B cell (primary cell): Measurements from ENCODE around the gene TNFAIP8L2. TPM values are rescaled to one million over a fixed set of nuclear protein-coding genes. Genes with fewer than 3 reads are reported as not detected.

Experiments
- ATAC-seq: fragments of 200-7000 bp; cut with Tn5 transposase; one replicate; pipeline ENCODE4 v1.10.0; 2021; ENCODE audit warnings: low read depth, mild to moderate bottlenecking, moderate number of reproducible peaks, moderate library complexity
- CTCF ChIA-PET: fragments of 350-600 bp; sonication (Branson Sonifier 250); formaldehyde crosslinking; loops from one replicate; lab custom pipeline; 2021; ENCODE audit warnings: antibody characterized with exemption, inconsistent platforms; lab: Charles Lee
- POLR2A ChIA-PET: fragments of 350-600 bp; sonication (Branson Sonifier 250); formaldehyde crosslinking; loops from one replicate; lab custom pipeline; 2021; ENCODE audit warnings: antibody characterized with exemption; lab: Charles Lee
- DNase-seq: peaks from one replicate; pipeline ENCODE4 v3.0.0; 2013
- H2AFZ ChIP-seq: 2 replicates; pipeline ENCODE4 v1.6.1; 2012; ENCODE audit warnings: mild to moderate bottlenecking, low read depth, low read length; ENCODE audit not compliant: insufficient read depth, poor library complexity, severe bottlenecking
- H3K27ac ChIP-seq, 2 donors: 1 replicate in 1 of 2; 2 replicates in 1 of 2; pipeline ENCODE4 v1.5.1; 2012 to 2013; ENCODE audit warnings: low read length in 2 of 2, mild to moderate bottlenecking in 2 of 2, moderate library complexity in 1 of 2
- H3K27me3 ChIP-seq, 4 experiments: fragments of 200-600 bp in 1 of 4; sonication (generic) in 1 of 4; replicated peaks in 1 of 4; 1 replicate in 2 of 4; 2 replicates in 2 of 4; pipeline versions ENCODE4 v1.6.1 to v1.7.0; 2013 to 2016; ENCODE audit warnings: low read length in 3 of 4, mild to moderate bottlenecking in 2 of 4, mixed read lengths in 1 of 4, moderate library complexity in 1 of 4; ENCODE audit not compliant: insufficient read depth in 4 of 4, control insufficient read depth in 3 of 4; ENCODE audit errors: control extremely low read depth in 1 of 4
- H3K36me3 ChIP-seq, 2 experiments: replicated peaks in 1 of 2; 1 replicate in 1 of 2; 2 replicates in 1 of 2; pipeline versions ENCODE4 v1.6.1 to v1.7.1; 2013; ENCODE audit warnings: low read length in 1 of 2; ENCODE audit not compliant: insufficient read depth in 2 of 2, control insufficient read depth in 1 of 2; ENCODE audit errors: control extremely low read depth in 1 of 2, extremely low read depth in 1 of 2
- H3K4me1 ChIP-seq, 2 donors: fragments of 200-600 bp in 1 of 2; sonication (generic) in 1 of 2; 1 replicate in 1 of 2; 2 replicates in 1 of 2; pipeline versions ENCODE4 v1.5.1 to v1.6.1; 2013 to 2017; ENCODE audit warnings: low read length in 2 of 2; ENCODE audit not compliant: control insufficient read depth in 2 of 2, insufficient read depth in 2 of 2
- H3K4me2 ChIP-seq: replicated peaks from 2 replicates; pipeline ENCODE3; 2012; ENCODE audit warnings: mild to moderate bottlenecking, low read depth, low read length; ENCODE audit not compliant: poor library complexity, severe bottlenecking
- H3K4me3 ChIP-seq, 5 experiments: fragments of 200-600 bp in 1 of 5; sonication (generic) in 1 of 5; 1 replicate in 3 of 5; 2 replicates in 2 of 5; pipeline versions ENCODE4 v1.5.1 to v1.7.0; 2011 to 2016; ENCODE audit warnings: low read length in 4 of 5, mild to moderate bottlenecking in 4 of 5, low read depth in 2 of 5, control low read depth in 1 of 5, moderate library complexity in 1 of 5; ENCODE audit not compliant: insufficient read depth in 1 of 5; ENCODE audit errors: control extremely low read depth in 1 of 5, extremely low read depth in 1 of 5
- H3K79me2 ChIP-seq: fragments of 200-600 bp; sonication (generic); one replicate; pipeline ENCODE4 v1.6.0; 2016; ENCODE audit warnings: low read length; ENCODE audit not compliant: control insufficient read depth, insufficient read depth
- H3K9ac ChIP-seq: fragments of 200-600 bp; sonication (generic); 2 replicates; pipeline ENCODE4 v1.6.1; 2017; ENCODE audit warnings: mild to moderate bottlenecking, low read length, moderate library complexity
- H3K9me3 ChIP-seq, 3 donors: one replicate each; pipeline versions ENCODE4 v1.6.1 to v1.7.1; 2013; ENCODE audit warnings: low read length in 2 of 3; ENCODE audit not compliant: control insufficient read depth in 2 of 3, insufficient read depth in 1 of 3; ENCODE audit errors: control extremely low read depth in 1 of 3
- H4K20me1 ChIP-seq: 2 replicates; pipeline ENCODE4 v1.6.0; 2012; ENCODE audit warnings: mild to moderate bottlenecking, low read length; ENCODE audit not compliant: insufficient read depth, control insufficient read depth, poor library complexity, severe bottlenecking
- H3K27ac Mint-ChIP-seq: one replicate; pipeline ENCODE4 v1.8.0; 2021; ENCODE audit warnings: mixed read lengths
- H3K27me3 Mint-ChIP-seq: one replicate; pipeline ENCODE4 v1.8.0; 2021; ENCODE audit warnings: mixed read lengths
- H3K4me1 Mint-ChIP-seq: one replicate; pipeline ENCODE4 v1.8.0; 2021; ENCODE audit warnings: mixed read lengths
- H3K4me3 Mint-ChIP-seq: one replicate; pipeline ENCODE4 v1.8.0; 2021; ENCODE audit warnings: mixed read lengths
- H3K9me3 Mint-ChIP-seq: one replicate; pipeline ENCODE4 v1.8.0; 2022; ENCODE audit warnings: mixed read lengths; ENCODE audit not compliant: insufficient read depth
- EZH2 ChIP-seq: IDR thresholded peaks from 2 replicates; pipeline ENCODE4 v1.6.1; 2012; ENCODE audit warnings: borderline replicate concordance, low read depth, mild to moderate bottlenecking, moderate library complexity, low read length; ENCODE audit not compliant: insufficient read depth, poor library complexity, severe bottlenecking
- WGBS: methylation state at CpG from one replicate; pipeline ENCODE4 v1.1.5; 2013; ENCODE audit warnings: missing lambda C conversion rate; ENCODE audit not compliant: insufficient coverage; 5-methylcytosine and 5-hydroxymethylcytosine counted together
- intact Hi-C: fragments of 100-400 bp; cut with micrococcal nuclease; formaldehyde crosslinking; loops from one replicate; pipeline ENCODE4 v1.10.0; 2022
- polyA plus RNA-seq: library from polyadenylated mRNA; depleted of rRNA; stranded (reverse); fragments of >200 nt; gene quantifications from 2 replicates; pipeline ENCODE4 v1.2.3, GENCODE V29; 2012
- total RNA-seq, 2 donors: library from RNA; stranded (reverse); fragments of 120-200 nt in 1 of 2; gene quantifications; 1 replicate in 1 of 2; 2 replicates in 1 of 2; pipeline versions ENCODE4 v1.2.3 to v1.2.4, GENCODE V29; 2013 to 2022
- TF ChIP-seq, protein P1 (sequence below): fragments of 200-600 bp; IDR thresholded peaks from one replicate; pipeline ENCODE4 v1.8.0; 2022; ENCODE audit warnings: antibody characterized with exemption, mild to moderate bottlenecking

The TNFAIP8L2 gene
- total and polyA plus RNA-seq, 2 donors (not counting 1 experiment from before 2014, with no cell fraction given): 9.1 to 14.9 TPM

DNA sequence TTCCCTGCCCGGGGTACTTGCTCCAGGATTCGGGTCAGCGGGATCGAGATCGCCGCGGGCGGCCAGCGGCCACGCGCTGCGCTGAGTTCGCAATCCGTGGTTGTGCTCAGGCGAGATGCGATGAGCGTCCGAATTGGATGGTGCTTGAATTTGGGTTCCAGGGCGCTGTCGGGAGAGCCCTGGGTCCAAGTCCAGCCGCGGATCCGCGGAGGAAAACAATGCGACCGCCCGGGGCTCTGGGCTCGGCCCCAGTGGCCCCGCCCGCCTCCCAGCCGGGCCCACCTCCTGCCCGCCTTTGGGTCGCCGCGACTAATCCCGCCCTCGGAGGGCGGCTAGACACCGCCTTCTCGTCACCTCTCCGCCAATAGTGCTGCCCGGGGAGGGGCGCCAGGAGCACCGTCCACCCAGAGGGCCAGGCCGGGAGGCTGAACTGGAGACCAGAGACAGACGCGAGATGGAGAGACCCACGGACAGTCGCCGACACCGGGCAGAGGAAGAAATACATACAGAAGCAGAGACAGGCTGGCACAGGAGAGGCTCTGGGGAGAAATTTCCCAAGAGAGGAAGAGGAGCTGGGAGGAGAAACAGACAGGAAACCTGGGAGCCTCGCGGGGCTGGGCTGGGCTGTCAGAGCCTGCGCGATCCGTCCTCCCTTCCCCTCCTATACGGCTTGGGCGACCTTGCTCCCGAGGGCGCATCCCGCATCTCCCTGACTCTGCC, 9.9 kb upstream of the TNFAIP8L2 start, which contains the start of gene SEMA6C:
Gene SEMA6C (minus strand): TSS at position 220 of the 720 bp plus-strand sequence. CDS start 4,010 bp downstream, outside the sequence.
- H3K9ac ChIP-seq: peak within 1 kb of the TSS; percentile 85
- no peaks in the 10 kb centered on the region for H3K9me3 Mint-ChIP-seq
- no peaks in the 10 kb centered on the region for H3K36me3 ChIP-seq
- peaks cover 23% of the 10 kb centered on the region for H3K4me1 Mint-ChIP-seq
- H4K20me1 ChIP-seq: no peaks in the 10 kb centered on the region
- POLR2A ChIA-PET: no interaction called here
- peak within 1 kb of the TSS; percentile 20 for H3K27ac Mint-ChIP-seq
- H3K79me2 ChIP-seq: no peaks in the 10 kb centered on the region
- peak within 1 kb of the TSS; percentile 98 for H3K4me2 ChIP-seq
- H3K4me3 ChIP-seq: peak within 1 kb of the TSS; percentile 59 to 86 (median 84)
- H3K4me1 ChIP-seq: peaks cover 15 to 19% of the 10 kb centered on the region in 2 donors
- peaks cover 9% of the 10 kb centered on the region for H3K27me3 Mint-ChIP-seq
- WGBS: under 1% methylated on average over 59 of the region's 61 CpGs
- CTCF ChIA-PET: interaction anchor here (1.2 to 2.2 kb wide), 3 partner anchors 11 to 76 kb away, joined by 3 to 12 read pairs (median 12); partner anchors contain the start of genes GABPB2 and TNFAIP8L2
- ATAC-seq (peak; percentile 100), DNase-seq (peak; percentile 86)
- H3K27ac ChIP-seq: peak within 1 kb of the TSS in 1 of 2 donors; percentile 43
- intact Hi-C loops: loop anchor here (1.0 to 2.0 kb wide), 5 partner anchors 10 to 167 kb away; partner anchors contain the start of genes GABPB2, SCNM1 and TNFAIP8L2
- peak within 1 kb of the TSS; percentile 94 for H3K4me3 Mint-ChIP-seq
- peaks cover 0 to 20% (median 8%) of the 10 kb centered on the region in 4 experiments for H3K27me3 ChIP-seq
- peaks cover 0 to 8% (median 0%) of the 10 kb centered on the region in 3 donors for H3K9me3 ChIP-seq
- no peak for TF ChIP-seq EZH2
- TF ChIP-seq, protein P1, sequence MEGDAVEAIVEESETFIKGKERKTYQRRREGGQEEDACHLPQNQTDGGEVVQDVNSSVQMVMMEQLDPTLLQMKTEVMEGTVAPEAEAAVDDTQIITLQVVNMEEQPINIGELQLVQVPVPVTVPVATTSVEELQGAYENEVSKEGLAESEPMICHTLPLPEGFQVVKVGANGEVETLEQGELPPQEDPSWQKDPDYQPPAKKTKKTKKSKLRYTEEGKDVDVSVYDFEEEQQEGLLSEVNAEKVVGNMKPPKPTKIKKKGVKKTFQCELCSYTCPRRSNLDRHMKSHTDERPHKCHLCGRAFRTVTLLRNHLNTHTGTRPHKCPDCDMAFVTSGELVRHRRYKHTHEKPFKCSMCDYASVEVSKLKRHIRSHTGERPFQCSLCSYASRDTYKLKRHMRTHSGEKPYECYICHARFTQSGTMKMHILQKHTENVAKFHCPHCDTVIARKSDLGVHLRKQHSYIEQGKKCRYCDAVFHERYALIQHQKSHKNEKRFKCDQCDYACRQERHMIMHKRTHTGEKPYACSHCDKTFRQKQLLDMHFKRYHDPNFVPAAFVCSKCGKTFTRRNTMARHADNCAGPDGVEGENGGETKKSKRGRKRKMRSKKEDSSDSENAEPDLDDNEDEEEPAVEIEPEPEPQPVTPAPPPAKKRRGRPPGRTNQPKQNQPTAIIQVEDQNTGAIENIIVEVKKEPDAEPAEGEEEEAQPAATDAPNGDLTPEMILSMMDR: no peak
- H2AFZ ChIP-seq: peak within 1 kb of the TSS; percentile 99
